Heart right ventricle (tissue), 16 donors: ENCODE results near the gene EMCN. TPM values are rescaled to one million over a fixed set of nuclear protein-coding genes. Genes with fewer than 3 reads are reported as not detected.

Experiments used
- ATAC-seq, 8 donors: fragments of 200-7000 bp; cut with Tn5 transposase; one replicate each; pipeline ENCODE4 v1.9.1; 2020; ENCODE audit warnings: mild to moderate bottlenecking in 8 of 8, moderate library complexity in 8 of 8, moderate number of reproducible peaks in 1 of 8
- DNase-seq, 2 donors: peaks; one replicate each; pipeline ENCODE4 v3.0.0-alpha.2; 2020
- H3K27ac ChIP-seq, 10 donors: fragments of 200-600 bp; sonication (generic) in 2 of 10; one replicate each; pipeline versions ENCODE4 v1.5.0 to v1.8.0; 2020 to 2022; ENCODE audit warnings: mild to moderate bottlenecking in 3 of 10
- H3K27me3 ChIP-seq, 7 donors: fragments of 200-600 bp; one replicate each; pipeline ENCODE4 v1.8.0; 2021 to 2022; ENCODE audit warnings: mild to moderate bottlenecking in 2 of 7
- H3K36me3 ChIP-seq, 9 donors: fragments of 200-600 bp; sonication (generic) in 1 of 9; one replicate each; pipeline versions ENCODE4 v1.5.0 to v1.8.0; 2020 to 2022; ENCODE audit warnings: mild to moderate bottlenecking in 2 of 9
- H3K4me1 ChIP-seq, 9 donors: fragments of 200-600 bp; sonication (generic) in 1 of 9; one replicate each; pipeline versions ENCODE4 v1.5.0 to v1.8.0; 2020 to 2022; ENCODE audit warnings: mild to moderate bottlenecking in 4 of 9
- H3K4me3 ChIP-seq, 10 donors: fragments of 200-600 bp; sonication (generic) in 2 of 10; one replicate each; pipeline versions ENCODE4 v1.5.0 to v1.8.0; 2020 to 2022; ENCODE audit warnings: mild to moderate bottlenecking in 7 of 10, moderate library complexity in 2 of 10
- H3K9me3 ChIP-seq, 11 donors: fragments of 200-600 bp in 10 of 11; sonication (generic) in 2 of 11; one replicate each; pipeline versions ENCODE4 v1.5.0 to v1.8.0; 2013 to 2022; ENCODE audit warnings: mild to moderate bottlenecking in 2 of 11, control low read depth in 1 of 11, moderate library complexity in 1 of 11
- CTCF ChIP-seq, 9 donors: fragments of 200-600 bp; sonication (generic) in 2 of 9; IDR thresholded peaks; one replicate each; pipeline versions ENCODE4 v1.5.0 to v1.8.0; 2021 to 2022; ENCODE audit warnings: antibody characterized with exemption in 9 of 9, mild to moderate bottlenecking in 5 of 9, moderate library complexity in 1 of 9
- WGBS, 2 donors: extraction: QIAGEN DNeasy Blood & Tissue Kit; methylation state at CpG; one replicate each; pipeline ENCODE4 v1.1.7; 2013; ENCODE audit warnings: inconsistent platforms in 1 of 2; 5-methylcytosine and 5-hydroxymethylcytosine counted together
- intact Hi-C, 10 donors: fragments of 100-400 bp; cut with DNase I; formaldehyde crosslinking; loops; one replicate each; pipeline versions ENCODE4 v1.11.1 to v1.14.2; 2022
- long read RNA-seq, 3 donors: library from polyadenylated mRNA; unstranded; transcript quantifications; one replicate each; pipeline ENCODE4 v2.0.0, GENCODE V29; 2020 to 2021
- polyA plus RNA-seq, 2 donors: library from polyadenylated mRNA; stranded (reverse); fragments of 200-250 nt; gene quantifications; one replicate each; pipeline ENCODE4 v1.2.3, GENCODE V29; 2013
- total RNA-seq, 10 donors: library from RNA; stranded (reverse); fragmentation: NEBNext Ultra II Directional in 3 of 10; extraction: Animal tissue kit (Norgen Biotek cat#: 25700) in 3 of 10; gene quantifications; one replicate each; pipeline versions ENCODE4 v1.2.1 to v1.2.4, GENCODE V29; 2021 to 2023
- donor health status: Arrhythmogenic right ventricular cardiomyopathy.
- donor health status: ischemic (EF 13 %, LVEDD 7.1; RV severe dilation, severe dysfunction).
- donor health status: healthy with polysubstance abuse.
- donor health status: DM: no; HTN: yes; CAD: no.
- donor health status: DM: no; HTN: no; CAD: no.
- donor health status: ischemic (EF 25% LVEDD 6.9; RV normal size, moderate dysfunction).
- donor health status: ischemic (EF 25% LVEDD 5.7; RV mildly dilated, moderate dysfunction).
- donor health status: healthy.
- donor health status: DM: yes; HTN: yes; CAD: no.
- donor health status: Ischemic cardiomyopathy.
- donor health status: ischemic (EF 35%, LVEDD 5.7; RV mildly dilated, moderate dysfunction).
- donor health status: nonischemic (EF 11% LVEDD 7.7; RV severe dilation, severe dysfunction).
- donor health status: DM: yes; HTN: yes; CAD: no.
- donor health status: PGD.
- donor health status: ischemic (EF 29% LVEDD 5.4; RV normal size, mild dysfunction).
- donor health status: nonischemic (EF 23%, LVEDD 6.1; RV moderate dilation, normal function).

EMCN gene
- total RNA-seq (10 to 100 TPM; 20.4 to 49.0 (median 35.6) TPM), polyA plus RNA-seq (10 to 100 TPM; 14.8 to 25.1 TPM)
- long read RNA-seq, donor 1, full-length matches to known transcripts: 29 of 35 reads
- long read RNA-seq, donor 1, partial matches to known transcripts: 2 of 35 reads
- long read RNA-seq, donor 1, other reads (novel, unspliced or antisense): 4 of 35 reads
- long read RNA-seq, donor 2, full-length matches to known transcripts: 22 of 27 reads
- long read RNA-seq, donor 2, partial matches to known transcripts: 3 of 27 reads
- long read RNA-seq, donor 2, other reads (novel, unspliced or antisense): 2 of 27 reads
- long read RNA-seq, donor 3, full-length matches to known transcripts: 66 of 91 reads
- long read RNA-seq, donor 3, partial matches to known transcripts: 10 of 91 reads
- long read RNA-seq, donor 3, other reads (novel, unspliced or antisense): 15 of 91 reads

GRCh38 chr4:100517864-100518341, at the start of gene EMCN:
EMCN (minus strand) TSS chr4:100518022; CDS start chr4:100517914, 108 bp downstream.
- intact Hi-C loops: loop anchor here in 4 of 10 donors (2.0 to 10.0 kb wide), 7 partner anchors 74 to 219 kb away; no protein-coding TSS in a partner anchor
- Histone ChIP-seq H3K27ac (peak within 1 kb of the TSS; percentile 18 to 86 (median 76)), H3K9me3 (no peaks in the 10 kb centered on the region), H3K4me1 (peaks cover 0 to 17% (median 0%) of the 10 kb centered on the region in 9 donors), H3K4me3 (peak within 1 kb of the TSS; percentile 6 to 64 (median 48)), H3K27me3 (no peaks in the 10 kb centered on the region), H3K36me3 (no peaks in the 10 kb centered on the region)
- TF ChIP-seq CTCF (IDR thresholded peaks at IDR 0.05): no peak
- ATAC-seq (peak; percentile 75 to 93 (median 91)), DNase-seq (peak in 1 of 2 donors; percentile 56)
- WGBS, 2 donors: 38 to 44% methylated on average over 3 of the region's 3 CpGs

GRCh38 chr4:100566396-100566795, 48.6 kb upstream of the EMCN start:
- no peak for DNase-seq
- WGBS, 2 donors: 80 to 91% methylated on average over 3 of the region's 3 CpGs
- no peak for ATAC-seq
- no peak overlapping the region for H3K27ac ChIP-seq
- H3K4me3 ChIP-seq: no peak overlapping the region
- intact Hi-C loops: no loop called here
- no peaks in the 10 kb centered on the region for H3K36me3 ChIP-seq
- no peaks in the 10 kb centered on the region for H3K27me3 ChIP-seq
- no peaks in the 10 kb centered on the region for H3K4me1 ChIP-seq
- no peak for TF ChIP-seq CTCF (IDR thresholded peaks at IDR 0.05)
- peaks cover 0 to 8% (median 0%) of the 10 kb centered on the region in 11 donors for H3K9me3 ChIP-seq

GRCh38 chr4:100557306-100557705, 39.5 kb upstream of the EMCN start:
- no peak overlapping the region for H3K27ac ChIP-seq
- H3K36me3 ChIP-seq: no peaks in the 10 kb centered on the region
- no peaks in the 10 kb centered on the region for H3K27me3 ChIP-seq
- no peak for TF ChIP-seq CTCF (IDR thresholded peaks at IDR 0.05)
- intact Hi-C loops: no loop called here
- DNase-seq: no peak
- no peak overlapping the region for H3K4me3 ChIP-seq
- peaks cover 0 to 14% (median 4%) of the 10 kb centered on the region in 11 donors for H3K9me3 ChIP-seq
- peaks cover 0 to 4% (median 0%) of the 10 kb centered on the region in 9 donors for H3K4me1 ChIP-seq
- ATAC-seq: no peak
- 93 to 97% methylated on average over 2 of the region's 2 CpGs for WGBS, 2 donors

- Histone ChIP-seq H3K27ac (no peak overlapping the region), H3K4me1 (peaks cover 0 to 4% (median 0%) of the 10 kb centered on the region in 9 donors), H3K9me3 (peaks cover 0 to 9% (median 0%) of the 10 kb centered on the region in 11 donors), H3K4me3 (no peak overlapping the region), H3K27me3 (no peaks in the 10 kb centered on the region), H3K36me3 (no peaks in the 10 kb centered on the region)
- WGBS, 2 donors: 64% methylated on average over 2 of the region's 2 CpGs
- no peak for TF ChIP-seq CTCF (IDR thresholded peaks at IDR 0.05)
- intact Hi-C loops: no loop called here
- no peak for DNase-seq
- peak in 2 of 8 donors; percentile 37 to 46 for ATAC-seq
These were observed 38.0 kb upstream of the EMCN start for GRCh38 chr4:100555611-100556337.
